ENCODE measurements around the gene YWHAG. TPM values are rescaled to one million over a fixed set of nuclear protein-coding genes. Genes with fewer than 3 reads are reported as not detected.
A peak's percentile ranks its signal among the peaks of the same experiment; 100 is the strongest.

The YWHAG gene
- polyA plus RNA-seq, 3 donors: 6.9 to 12.2 (median 9.3) TPM

DNA sequence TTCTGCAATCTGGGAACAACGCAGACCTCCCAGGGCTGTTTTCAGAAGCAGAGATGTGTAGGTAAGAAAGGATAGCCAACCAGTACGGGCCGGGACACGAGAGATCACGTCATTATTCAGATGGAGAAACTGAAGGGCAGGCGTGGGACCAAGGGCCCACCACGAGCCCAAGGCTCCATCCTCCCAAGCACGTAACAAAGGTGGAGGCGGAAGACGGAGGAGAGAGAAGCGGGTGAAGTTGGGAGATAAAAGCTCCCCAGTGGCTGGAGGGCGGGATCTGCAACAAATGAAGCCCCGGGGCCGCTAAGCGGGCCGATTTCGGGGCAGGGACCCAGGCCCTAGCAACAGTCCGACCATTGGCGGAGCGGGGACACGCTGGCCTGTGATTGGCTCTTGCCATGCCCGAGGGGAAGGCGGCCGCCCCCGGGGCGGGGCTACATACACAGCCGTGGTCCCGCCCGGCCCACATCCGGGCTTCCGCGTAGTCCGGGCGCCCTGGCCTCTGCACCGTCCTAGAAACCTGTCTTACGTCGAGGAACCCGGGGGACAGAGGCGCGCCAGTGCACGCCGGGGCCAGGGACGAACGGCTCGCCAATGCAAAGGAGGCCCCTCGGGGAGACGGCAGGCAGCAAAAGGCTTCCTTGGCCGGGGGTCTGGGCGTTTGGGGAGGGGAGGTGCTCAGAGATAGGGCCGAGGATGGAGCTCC lies 40.9 kb downstream of the YWHAG start:
- intact Hi-C loops (cut with micrococcal nuclease): loop anchor here (2.0 to 10.0 kb wide), 2 partner anchors 41 to 143 kb away; partner anchors contain the start of gene YWHAG (in 1 of the 2)

More for the DNA sequence above, 40.9 kb downstream of the YWHAG start:
- peaks cover 7% of the 10 kb centered on the region for H3K79me2 ChIP-seq (ENCODE audit: insufficient read depth, low read length)
- peaks cover 0 to 10% of the 10 kb centered on the region in 2 donors for H3K36me3 Mint-ChIP-seq
- DNase-seq: peak; percentile 88 to 95 (median 93)
- peak overlapping the region; percentile 56 to 90 (median 75) for H3K4me3 ChIP-seq (replicated peaks in 1 of 3; ENCODE audit: low read depth in 2 of 3, low read length in 3 of 3)
- H3K9ac ChIP-seq (ENCODE audit: insufficient read depth, low read length, poor library complexity, severe bottlenecking): peak overlapping the region; percentile 76
- H3K36me3 ChIP-seq (replicated peaks in 1 of 2; ENCODE audit: control insufficient read depth in 1 of 2, insufficient read depth in 2 of 2, low read length in 2 of 2): peaks cover 0 to 11% of the 10 kb centered on the region in 2 donors
- no peaks in the 10 kb centered on the region for H3K9me3 ChIP-seq (replicated peaks in 1 of 2; ENCODE audit: control insufficient read depth in 1 of 2, insufficient read depth in 1 of 2, low read length in 2 of 2)
- peaks cover 15 to 22% of the 10 kb centered on the region in 2 donors for H3K4me1 ChIP-seq (ENCODE audit: control insufficient read depth in 1 of 2, insufficient read depth in 2 of 2, low read length in 2 of 2)
- H4K20me1 ChIP-seq (ENCODE audit: insufficient read depth, low read length): peaks cover 27% of the 10 kb centered on the region
- peak overlapping the region; percentile 98 for H3K4me2 ChIP-seq (replicated peaks; ENCODE audit: extremely low read depth, low read length, poor library complexity, severe bottlenecking)
- no peaks in the 10 kb centered on the region for H3K27me3 ChIP-seq (ENCODE audit: control insufficient read depth in 2 of 2, insufficient read depth in 2 of 2, low read length in 2 of 2)
- peaks cover 0 to 6% (median 0%) of the 10 kb centered on the region in 7 donors for H3K9me3 Mint-ChIP-seq
- WGBS (ENCODE audit: insufficient coverage): under 1% methylated on average over 42 of the region's 50 CpGs
- peak overlapping the region; percentile 92 to 97 (median 94) for H3K27ac Mint-ChIP-seq
- no peaks in the 10 kb centered on the region for H3K27me3 Mint-ChIP-seq (ENCODE audit: low read depth in 3 of 3)
- H3K4me3 Mint-ChIP-seq: peak overlapping the region; percentile 95 to 99
- peak overlapping the region; percentile 80 to 88 for H3K27ac ChIP-seq (ENCODE audit: low read depth in 1 of 2, low read length in 2 of 2)
- H3K4me1 Mint-ChIP-seq: peaks cover 26% of the 10 kb centered on the region
- TF ChIP-seq, protein P1, sequence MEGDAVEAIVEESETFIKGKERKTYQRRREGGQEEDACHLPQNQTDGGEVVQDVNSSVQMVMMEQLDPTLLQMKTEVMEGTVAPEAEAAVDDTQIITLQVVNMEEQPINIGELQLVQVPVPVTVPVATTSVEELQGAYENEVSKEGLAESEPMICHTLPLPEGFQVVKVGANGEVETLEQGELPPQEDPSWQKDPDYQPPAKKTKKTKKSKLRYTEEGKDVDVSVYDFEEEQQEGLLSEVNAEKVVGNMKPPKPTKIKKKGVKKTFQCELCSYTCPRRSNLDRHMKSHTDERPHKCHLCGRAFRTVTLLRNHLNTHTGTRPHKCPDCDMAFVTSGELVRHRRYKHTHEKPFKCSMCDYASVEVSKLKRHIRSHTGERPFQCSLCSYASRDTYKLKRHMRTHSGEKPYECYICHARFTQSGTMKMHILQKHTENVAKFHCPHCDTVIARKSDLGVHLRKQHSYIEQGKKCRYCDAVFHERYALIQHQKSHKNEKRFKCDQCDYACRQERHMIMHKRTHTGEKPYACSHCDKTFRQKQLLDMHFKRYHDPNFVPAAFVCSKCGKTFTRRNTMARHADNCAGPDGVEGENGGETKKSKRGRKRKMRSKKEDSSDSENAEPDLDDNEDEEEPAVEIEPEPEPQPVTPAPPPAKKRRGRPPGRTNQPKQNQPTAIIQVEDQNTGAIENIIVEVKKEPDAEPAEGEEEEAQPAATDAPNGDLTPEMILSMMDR (IDR thresholded peaks at IDR 0.05): no peak
- H2AFZ ChIP-seq (ENCODE audit: insufficient read depth, low read depth, low read length, poor library complexity, severe bottlenecking): peak overlapping the region; percentile 98

All from CD14-positive monocyte (primary cell).